Measurements from ENCODE around the gene CWF19L1.
A peak's percentile ranks its signal among the peaks of the same experiment; 100 is the strongest.
"Not testable (repeated sequence)": the region's sequence is repeated elsewhere in the genome, so short reads cannot be mapped to it uniquely, and the experiment has no call there.

The CWF19L1 gene

GRCh38 chr10:100291356-100291755 is 23.9 kb upstream of the CWF19L1 start:
- Histone ChIP-seq H3K9me3 (ENCODE audit: control insufficient read depth in 2 of 2, low read length in 2 of 2) (no peaks in the 10 kb centered on the region), H3K36me3 (ENCODE audit: control insufficient read depth in 2 of 2, insufficient read depth in 2 of 2, low read length in 2 of 2) (no peaks in the 10 kb centered on the region), H3K4me3 (ENCODE audit: low read length in 2 of 2) (no peak overlapping the region), H3K27ac (ENCODE audit: low read length) (no peak overlapping the region), H3K4me1 (ENCODE audit: control insufficient read depth, insufficient read depth, low read length) (peaks cover 3% of the 10 kb centered on the region), H3K9ac (ENCODE audit: low read length in 2 of 2) (no peak overlapping the region), H3K27me3 (ENCODE audit: control insufficient read depth in 1 of 2, insufficient read depth in 2 of 2, low read length in 2 of 2) (peaks cover 0 to 10% of the 10 kb centered on the region in 2 donors)

- Histone ChIP-seq H3K9me3 (ENCODE audit: control insufficient read depth in 2 of 2, low read length in 2 of 2) (no peaks in the 10 kb centered on the region), H3K27ac (ENCODE audit: low read length) (no peak overlapping the region), H3K27me3 (ENCODE audit: control insufficient read depth in 1 of 2, insufficient read depth in 2 of 2, low read length in 2 of 2) (peaks cover 0 to 5% of the 10 kb centered on the region in 2 donors), H3K9ac (ENCODE audit: low read length in 2 of 2) (no peak overlapping the region), H3K4me3 (ENCODE audit: low read length in 2 of 2) (no peak overlapping the region), H3K4me1 (ENCODE audit: control insufficient read depth, insufficient read depth, low read length) (peaks cover 9% of the 10 kb centered on the region), H3K36me3 (ENCODE audit: control insufficient read depth in 2 of 2, insufficient read depth in 2 of 2, low read length in 2 of 2) (no peaks in the 10 kb centered on the region)
These were observed 22.2 kb upstream of the CWF19L1 start for GRCh38 chr10:100289641-100290040.

- Histone ChIP-seq H3K9me3 (ENCODE audit: control insufficient read depth in 2 of 2, low read length in 2 of 2) (no peaks in the 10 kb centered on the region), H3K27me3 (ENCODE audit: control insufficient read depth in 1 of 2, insufficient read depth in 2 of 2, low read length in 2 of 2) (no peaks in the 10 kb centered on the region), H3K4me3 (ENCODE audit: low read length in 2 of 2) (no peak overlapping the region), H3K27ac (ENCODE audit: low read length) (no peak overlapping the region), H3K9ac (ENCODE audit: low read length in 2 of 2) (no peak overlapping the region), H3K36me3 (ENCODE audit: control insufficient read depth in 2 of 2, insufficient read depth in 2 of 2, low read length in 2 of 2) (peaks cover 0 to 4% of the 10 kb centered on the region in 2 donors), H3K4me1 (ENCODE audit: control insufficient read depth, insufficient read depth, low read length) (peaks cover 9% of the 10 kb centered on the region)
These were observed 20.8 kb upstream of the CWF19L1 start for GRCh38 chr10:100288196-100288595.

GRCh38 chr10:100287756-100288155 is 20.3 kb upstream of the CWF19L1 start:
- Histone ChIP-seq H3K9me3 (ENCODE audit: control insufficient read depth in 2 of 2, low read length in 2 of 2) (no peaks in the 10 kb centered on the region), H3K9ac (ENCODE audit: low read length in 2 of 2) (no peak overlapping the region), H3K4me3 (ENCODE audit: low read length in 2 of 2) (no peak overlapping the region), H3K36me3 (ENCODE audit: control insufficient read depth in 2 of 2, insufficient read depth in 2 of 2, low read length in 2 of 2) (peaks cover 0 to 4% of the 10 kb centered on the region in 2 donors), H3K4me1 (ENCODE audit: control insufficient read depth, insufficient read depth, low read length) (peaks cover 9% of the 10 kb centered on the region), H3K27me3 (ENCODE audit: control insufficient read depth in 1 of 2, insufficient read depth in 2 of 2, low read length in 2 of 2) (no peaks in the 10 kb centered on the region), H3K27ac (ENCODE audit: low read length) (no peak overlapping the region)

GRCh38 chr10:100286051-100287033 is 18.9 kb upstream of the CWF19L1 start, which contains the start of gene BLOC1S2:
TSS of gene BLOC1S2 (minus strand) at chr10:100286680. CDS start at chr10:100286659, 21 bp downstream.
- peak within 1 kb of the TSS; percentile 98 for H3K4me3 ChIP-seq (ENCODE audit: low read length in 2 of 2)
- peak within 1 kb of the TSS; percentile 94 for H3K27ac ChIP-seq (ENCODE audit: low read length)
- H3K9me3 ChIP-seq (ENCODE audit: control insufficient read depth in 2 of 2, low read length in 2 of 2): no peaks in the 10 kb centered on the region
- peaks cover 0 to 4% of the 10 kb centered on the region in 2 donors for H3K36me3 ChIP-seq (ENCODE audit: control insufficient read depth in 2 of 2, insufficient read depth in 2 of 2, low read length in 2 of 2)
- H3K4me1 ChIP-seq (ENCODE audit: control insufficient read depth, insufficient read depth, low read length): peaks cover 9% of the 10 kb centered on the region
- H3K27me3 ChIP-seq (ENCODE audit: control insufficient read depth in 1 of 2, insufficient read depth in 2 of 2, low read length in 2 of 2): no peaks in the 10 kb centered on the region
- peak within 1 kb of the TSS; percentile 96 to 97 for H3K9ac ChIP-seq (ENCODE audit: low read length in 2 of 2)

- peak overlapping the region; percentile 98 for H3K4me3 ChIP-seq (ENCODE audit: low read length in 2 of 2)
- H3K27ac ChIP-seq (ENCODE audit: low read length): peak overlapping the region; percentile 94
- peak overlapping the region; percentile 96 to 97 for H3K9ac ChIP-seq (ENCODE audit: low read length in 2 of 2)
- not testable (repeated sequence) for H3K4me1 ChIP-seq (ENCODE audit: control insufficient read depth, insufficient read depth, low read length); H3K9me3 ChIP-seq (ENCODE audit: control insufficient read depth in 2 of 2, low read length in 2 of 2); H3K27me3 ChIP-seq (ENCODE audit: control insufficient read depth in 1 of 2, insufficient read depth in 2 of 2, low read length in 2 of 2); H3K36me3 ChIP-seq (ENCODE audit: control insufficient read depth in 2 of 2, insufficient read depth in 2 of 2, low read length in 2 of 2)
These were observed 17.9 kb upstream of the CWF19L1 start for GRCh38 chr10:100285326-100285725.

- Histone ChIP-seq H3K4me3 (ENCODE audit: low read length in 2 of 2) (no peak overlapping the region), H3K27me3 (ENCODE audit: control insufficient read depth in 1 of 2, insufficient read depth in 2 of 2, low read length in 2 of 2) (no peaks in the 10 kb centered on the region), H3K36me3 (ENCODE audit: control insufficient read depth in 2 of 2, insufficient read depth in 2 of 2, low read length in 2 of 2) (peaks cover 14 to 22% of the 10 kb centered on the region in 2 donors), H3K9ac (ENCODE audit: low read length in 2 of 2) (no peak overlapping the region), H3K27ac (ENCODE audit: low read length) (no peak overlapping the region), H3K4me1 (ENCODE audit: control insufficient read depth, insufficient read depth, low read length) (peaks cover 9% of the 10 kb centered on the region), H3K9me3 (ENCODE audit: control insufficient read depth in 2 of 2, low read length in 2 of 2) (no peaks in the 10 kb centered on the region)
These were observed 15.5 kb upstream of the CWF19L1 start for GRCh38 chr10:100282907-100283306.

- H3K4me1 ChIP-seq (ENCODE audit: control insufficient read depth, insufficient read depth, low read length); H3K9me3 ChIP-seq (ENCODE audit: control insufficient read depth in 2 of 2, low read length in 2 of 2); H3K4me3 ChIP-seq (ENCODE audit: low read length in 2 of 2); H3K9ac ChIP-seq (ENCODE audit: low read length in 2 of 2); H3K27me3 ChIP-seq (ENCODE audit: control insufficient read depth in 1 of 2, insufficient read depth in 2 of 2, low read length in 2 of 2); H3K27ac ChIP-seq (ENCODE audit: low read length): not testable (repeated sequence)
- peaks cover 26 to 28% of the 10 kb centered on the region in 2 donors for H3K36me3 ChIP-seq (ENCODE audit: control insufficient read depth in 2 of 2, insufficient read depth in 2 of 2, low read length in 2 of 2)
These were observed 9.5 kb upstream of the CWF19L1 start for GRCh38 chr10:100276971-100277370.

GRCh38 chr10:100265821-100266485 is 1.5 kb downstream of the CWF19L1 start:
- Histone ChIP-seq H3K4me3 (ENCODE audit: low read length in 2 of 2) (peak overlapping the region in 1 of 2 donors; percentile 100), H3K9ac (ENCODE audit: low read length in 2 of 2) (no peak overlapping the region)

GRCh38 chr10:100254191-100254590 is 13.2 kb downstream of the CWF19L1 start:
- no peak overlapping the region for H3K27ac ChIP-seq (ENCODE audit: low read length)
- no peak overlapping the region for H3K9ac ChIP-seq (ENCODE audit: low read length in 2 of 2)
- H3K27me3 ChIP-seq (ENCODE audit: control insufficient read depth in 1 of 2, insufficient read depth in 2 of 2, low read length in 2 of 2): no peaks in the 10 kb centered on the region
- H3K4me3 ChIP-seq (ENCODE audit: low read length in 2 of 2): no peak overlapping the region
- H3K36me3 ChIP-seq (ENCODE audit: control insufficient read depth in 2 of 2, insufficient read depth in 2 of 2, low read length in 2 of 2): peaks cover 46 to 47% of the 10 kb centered on the region in 2 donors
- H3K4me1 ChIP-seq (ENCODE audit: control insufficient read depth, insufficient read depth, low read length): no peaks in the 10 kb centered on the region
- no peaks in the 10 kb centered on the region for H3K9me3 ChIP-seq (ENCODE audit: control insufficient read depth in 2 of 2, low read length in 2 of 2)

More at GRCh38 chr10:100265821-100266485, 1.5 kb downstream of the CWF19L1 start:
- H3K36me3 ChIP-seq (ENCODE audit: control insufficient read depth in 2 of 2, insufficient read depth in 2 of 2, low read length in 2 of 2): peaks cover 0 to 6% of the 10 kb centered on the region in 2 donors
- H3K9me3 ChIP-seq (ENCODE audit: control insufficient read depth in 2 of 2, low read length in 2 of 2): no peaks in the 10 kb centered on the region
- H3K27ac ChIP-seq (ENCODE audit: low read length): no peak overlapping the region
- H3K4me1 ChIP-seq (ENCODE audit: control insufficient read depth, insufficient read depth, low read length): peaks cover 12% of the 10 kb centered on the region
- no peaks in the 10 kb centered on the region for H3K27me3 ChIP-seq (ENCODE audit: control insufficient read depth in 1 of 2, insufficient read depth in 2 of 2, low read length in 2 of 2)

Measured in stomach smooth muscle (tissue), 2 donors.